Panc1 (cell line): Measurements from ENCODE around the gene ENPP7. TPM values are rescaled to one million over a fixed set of nuclear protein-coding genes. Genes with fewer than 3 reads are reported as not detected.

ENCODE experiments used
- ATAC-seq: fragments of 200-7000 bp; cut with Tn5 transposase; 2 replicates; pipeline ENCODE4 v1.9.1; 2020; ENCODE audit warnings: mild to moderate bottlenecking, moderate library complexity
- BruUV-seq: library from RNA; stranded (reverse); fragments of 400-500 nt; replicated peaks from 2 replicates; lab custom pipeline; 2021; lab: Mats Ljungman, UMichigan
- CTCF ChIA-PET: fragments of 300-600 bp; sonication (Branson Sonifier 250); formaldehyde crosslinking; loops from one replicate; lab custom pipeline; 2022; ENCODE audit warnings: antibody characterized with exemption; lab: Charles Lee
- POLR2A ChIA-PET: fragments of 300-600 bp; sonication (Branson Sonifier 250); formaldehyde crosslinking; loops from one replicate; lab custom pipeline; 2022; ENCODE audit warnings: antibody characterized with exemption; lab: Charles Lee
- DNase-seq: peaks from one replicate; pipeline ENCODE4 v3.0.0-alpha.2; 2010; ENCODE audit warnings: low read depth, low spot score
- H3K27ac ChIP-seq: 2 replicates; pipeline ENCODE4 v1.5.1; 2011; ENCODE audit warnings: mild to moderate bottlenecking, low read length, inconsistent platforms
- H3K27me3 ChIP-seq: fragments of 200-500 bp; sonication (Bioruptor generic); 2 replicates; pipeline ENCODE4 v1.6.0; 2014; ENCODE audit warnings: low read length, inconsistent platforms; ENCODE audit not compliant: control insufficient read depth, insufficient read depth
- H3K36me3 ChIP-seq: fragments of 200-500 bp; sonication (Bioruptor generic); 2 replicates; pipeline ENCODE4 v1.5.1; 2014; ENCODE audit warnings: inconsistent platforms, mild to moderate bottlenecking, low read length, moderate library complexity; ENCODE audit not compliant: control insufficient read depth, insufficient read depth
- H3K4me1 ChIP-seq: 2 replicates; pipeline ENCODE4 v1.5.1; 2011; ENCODE audit warnings: inconsistent platforms, mild to moderate bottlenecking, low read length, moderate library complexity; ENCODE audit not compliant: control insufficient read depth, insufficient read depth
- H3K4me3 ChIP-seq, 2 experiments: 2 replicates each; pipeline ENCODE4 v1.5.1; 2011 to 2012; ENCODE audit warnings: low read depth in 2 of 2, low read length in 2 of 2, mild to moderate bottlenecking in 2 of 2, inconsistent platforms in 1 of 2, moderate library complexity in 1 of 2
- H3K9me3 ChIP-seq: fragments of 200-500 bp; sonication (Bioruptor generic); 2 replicates; pipeline ENCODE4 v1.5.1; 2014; ENCODE audit warnings: low read depth, mild to moderate bottlenecking, inconsistent platforms, low read length, moderate library complexity; ENCODE audit not compliant: control insufficient read depth, insufficient read depth
- POLR2AphosphoS5 ChIP-seq: IDR thresholded peaks from 2 replicates; pipeline ENCODE4 v1.6.1; 2012; ENCODE audit warnings: mild to moderate bottlenecking, low read depth, low read length, moderate library complexity
- SIN3A ChIP-seq: IDR thresholded peaks from 2 replicates; pipeline ENCODE4 v1.6.1; 2012; ENCODE audit warnings: low read depth, mild to moderate bottlenecking, low read length, moderate library complexity, borderline replicate concordance; ENCODE audit not compliant: insufficient read depth
- TCF7L2 ChIP-seq: IDR thresholded peaks from 2 replicates; pipeline ENCODE4 v1.6.1; 2011; ENCODE audit warnings: mild to moderate bottlenecking, low read depth, low read length, inconsistent platforms
- in situ Hi-C: cut with HindIII; loops from 2 replicates; pipeline ENCODE4 v1.10.0; 2016; ENCODE audit warnings: low sequenced_read_pairs, low pct_unique_long_range_greater_than_20kb
- intact Hi-C: fragments of 100-400 bp; cut with micrococcal nuclease; formaldehyde crosslinking; loops from one replicate; pipeline ENCODE4 v1.10.0; 2022; ENCODE audit not compliant: unreplicated experiment
- total RNA-seq: library from RNA; stranded (reverse); gene quantifications from one replicate; pipeline ENCODE4 v1.2.1, GENCODE V29; 2021; ENCODE audit not compliant: unreplicated experiment
- TF ChIP-seq, protein P1 (sequence below): fragments of 450-650 bp; IDR thresholded peaks from 2 replicates; pipeline ENCODE4 v1.5.1; 2017; ENCODE audit warnings: mild to moderate bottlenecking
- TF ChIP-seq, protein P2 (sequence below), 2 experiments: IDR thresholded peaks; 2 replicates each; pipeline ENCODE4 v1.6.1; 2011 to 2012; ENCODE audit warnings: low read depth in 2 of 2, control low read depth in 1 of 2, low read length in 1 of 2, mild to moderate bottlenecking in 1 of 2, moderate library complexity in 1 of 2; ENCODE audit not compliant: insufficient read depth in 1 of 2

ENPP7 gene
- total RNA-seq, 1 experiment from 2014 or later: not detected

DNA sequence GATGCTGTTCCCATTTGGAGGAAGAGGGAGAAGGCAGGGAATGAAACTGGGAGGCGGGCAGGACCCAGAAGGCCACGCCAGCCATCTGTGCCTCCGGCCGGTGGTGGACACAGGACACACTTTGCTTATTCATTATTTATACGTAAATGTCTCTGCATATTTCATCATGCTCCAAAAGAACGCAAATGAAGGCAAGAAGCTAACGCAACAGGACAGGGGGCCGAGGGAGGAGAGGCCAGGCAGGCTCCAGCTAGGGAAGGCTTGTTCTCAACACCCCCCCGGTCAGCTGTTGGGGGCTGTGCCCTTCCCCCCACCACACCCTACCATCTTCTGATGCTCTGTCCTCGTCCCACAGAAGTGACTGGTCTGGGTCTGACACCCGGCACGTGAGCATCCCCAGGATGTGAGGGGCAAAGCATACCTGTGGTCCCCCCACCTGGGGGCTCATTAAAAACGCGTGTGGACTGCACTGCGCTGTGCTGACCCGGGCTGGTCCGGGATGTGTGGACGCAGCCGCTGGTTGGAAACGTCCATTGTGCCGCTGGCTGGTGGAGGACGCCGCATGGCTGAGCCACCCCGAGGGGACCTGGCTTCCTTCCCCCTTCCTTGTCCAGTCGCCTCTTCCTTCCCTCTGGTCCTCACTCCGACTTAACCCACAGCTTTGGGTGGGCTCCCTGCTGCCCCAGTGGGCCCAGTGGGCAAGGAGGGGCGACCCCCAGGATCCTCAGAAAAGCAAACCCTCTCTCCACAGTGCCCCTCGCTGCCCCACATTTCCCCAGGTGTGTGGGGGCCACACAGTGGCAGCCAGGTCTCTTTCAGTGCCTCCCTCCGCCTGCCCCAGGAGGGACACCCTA lies 46.4 kb upstream of the ENPP7 start:
- H3K4me3 ChIP-seq: no peak overlapping the region
- no peaks in the 10 kb centered on the region for H3K4me1 ChIP-seq
- intact Hi-C loops: no loop called here
- no peak overlapping the region for H3K27ac ChIP-seq
- H3K9me3 ChIP-seq: no peaks in the 10 kb centered on the region
- no peak for ATAC-seq
- BruUV-seq: no TSS peak
- in situ Hi-C loops: no loop called here
- no peak for DNase-seq
- ChIA-PET POLR2A (interaction anchor here (0.7 kb wide), 1 partner anchor 14 kb away, joined by 4 read pairs; no protein-coding TSS in a partner anchor), CTCF (no interaction called here)
- no peak for TF ChIP-seq POLR2AphosphoS5
- TF ChIP-seq SIN3A: no peak
- no peak for TF ChIP-seq TCF7L2
- H3K27me3 ChIP-seq: peaks cover under 1% of the 10 kb centered on the region
- H3K36me3 ChIP-seq: no peaks in the 10 kb centered on the region

DNA sequence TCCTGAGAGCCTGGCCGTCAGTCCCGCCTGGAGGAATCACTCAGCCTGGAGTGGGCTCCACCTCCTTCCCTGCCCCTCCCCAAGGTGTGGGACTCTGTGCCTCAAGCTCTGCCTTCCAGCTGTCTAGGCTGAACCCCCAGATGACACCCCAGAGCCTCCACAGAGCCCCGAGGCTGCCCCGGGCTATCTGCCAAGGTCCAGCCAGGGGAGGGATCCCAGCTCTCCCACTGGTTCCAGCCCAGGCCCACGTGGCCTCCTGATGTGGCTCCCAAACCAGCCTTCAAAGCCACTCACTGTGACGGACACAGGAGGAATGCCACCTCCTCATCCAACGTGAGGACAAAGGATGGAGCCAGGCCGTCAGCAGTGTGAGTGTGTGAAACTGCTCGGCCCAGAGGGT lies 45.6 kb upstream of the ENPP7 start:
- Histone ChIP-seq H3K9me3 (no peaks in the 10 kb centered on the region), H3K4me1 (no peaks in the 10 kb centered on the region), H3K27me3 (peaks cover 4% of the 10 kb centered on the region), H3K27ac (no peak overlapping the region), H3K36me3 (no peaks in the 10 kb centered on the region), H3K4me3 (no peak overlapping the region)
- BruUV-seq: no TSS peak
- TF ChIP-seq SIN3A: no peak
- TF ChIP-seq TCF7L2: no peak
- TF ChIP-seq, protein P1, sequence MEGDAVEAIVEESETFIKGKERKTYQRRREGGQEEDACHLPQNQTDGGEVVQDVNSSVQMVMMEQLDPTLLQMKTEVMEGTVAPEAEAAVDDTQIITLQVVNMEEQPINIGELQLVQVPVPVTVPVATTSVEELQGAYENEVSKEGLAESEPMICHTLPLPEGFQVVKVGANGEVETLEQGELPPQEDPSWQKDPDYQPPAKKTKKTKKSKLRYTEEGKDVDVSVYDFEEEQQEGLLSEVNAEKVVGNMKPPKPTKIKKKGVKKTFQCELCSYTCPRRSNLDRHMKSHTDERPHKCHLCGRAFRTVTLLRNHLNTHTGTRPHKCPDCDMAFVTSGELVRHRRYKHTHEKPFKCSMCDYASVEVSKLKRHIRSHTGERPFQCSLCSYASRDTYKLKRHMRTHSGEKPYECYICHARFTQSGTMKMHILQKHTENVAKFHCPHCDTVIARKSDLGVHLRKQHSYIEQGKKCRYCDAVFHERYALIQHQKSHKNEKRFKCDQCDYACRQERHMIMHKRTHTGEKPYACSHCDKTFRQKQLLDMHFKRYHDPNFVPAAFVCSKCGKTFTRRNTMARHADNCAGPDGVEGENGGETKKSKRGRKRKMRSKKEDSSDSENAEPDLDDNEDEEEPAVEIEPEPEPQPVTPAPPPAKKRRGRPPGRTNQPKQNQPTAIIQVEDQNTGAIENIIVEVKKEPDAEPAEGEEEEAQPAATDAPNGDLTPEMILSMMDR: no peak
- TF ChIP-seq, protein P2, sequence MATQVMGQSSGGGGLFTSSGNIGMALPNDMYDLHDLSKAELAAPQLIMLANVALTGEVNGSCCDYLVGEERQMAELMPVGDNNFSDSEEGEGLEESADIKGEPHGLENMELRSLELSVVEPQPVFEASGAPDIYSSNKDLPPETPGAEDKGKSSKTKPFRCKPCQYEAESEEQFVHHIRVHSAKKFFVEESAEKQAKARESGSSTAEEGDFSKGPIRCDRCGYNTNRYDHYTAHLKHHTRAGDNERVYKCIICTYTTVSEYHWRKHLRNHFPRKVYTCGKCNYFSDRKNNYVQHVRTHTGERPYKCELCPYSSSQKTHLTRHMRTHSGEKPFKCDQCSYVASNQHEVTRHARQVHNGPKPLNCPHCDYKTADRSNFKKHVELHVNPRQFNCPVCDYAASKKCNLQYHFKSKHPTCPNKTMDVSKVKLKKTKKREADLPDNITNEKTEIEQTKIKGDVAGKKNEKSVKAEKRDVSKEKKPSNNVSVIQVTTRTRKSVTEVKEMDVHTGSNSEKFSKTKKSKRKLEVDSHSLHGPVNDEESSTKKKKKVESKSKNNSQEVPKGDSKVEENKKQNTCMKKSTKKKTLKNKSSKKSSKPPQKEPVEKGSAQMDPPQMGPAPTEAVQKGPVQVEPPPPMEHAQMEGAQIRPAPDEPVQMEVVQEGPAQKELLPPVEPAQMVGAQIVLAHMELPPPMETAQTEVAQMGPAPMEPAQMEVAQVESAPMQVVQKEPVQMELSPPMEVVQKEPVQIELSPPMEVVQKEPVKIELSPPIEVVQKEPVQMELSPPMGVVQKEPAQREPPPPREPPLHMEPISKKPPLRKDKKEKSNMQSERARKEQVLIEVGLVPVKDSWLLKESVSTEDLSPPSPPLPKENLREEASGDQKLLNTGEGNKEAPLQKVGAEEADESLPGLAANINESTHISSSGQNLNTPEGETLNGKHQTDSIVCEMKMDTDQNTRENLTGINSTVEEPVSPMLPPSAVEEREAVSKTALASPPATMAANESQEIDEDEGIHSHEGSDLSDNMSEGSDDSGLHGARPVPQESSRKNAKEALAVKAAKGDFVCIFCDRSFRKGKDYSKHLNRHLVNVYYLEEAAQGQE (IDR thresholded peaks at IDR 0.05; ENCODE audit: insufficient read depth in 1 of 2, low read depth in 2 of 2, low read length in 1 of 2): no peak
- no peak for TF ChIP-seq POLR2AphosphoS5
- DNase-seq (no peak), ATAC-seq (no peak)
- ChIA-PET CTCF (no interaction called here), POLR2A (interaction anchor here (0.7 kb wide), 1 partner anchor 14 kb away, joined by 4 read pairs; no protein-coding TSS in a partner anchor)
- in situ Hi-C loops (no loop called here), intact Hi-C loops (no loop called here)

DNA sequence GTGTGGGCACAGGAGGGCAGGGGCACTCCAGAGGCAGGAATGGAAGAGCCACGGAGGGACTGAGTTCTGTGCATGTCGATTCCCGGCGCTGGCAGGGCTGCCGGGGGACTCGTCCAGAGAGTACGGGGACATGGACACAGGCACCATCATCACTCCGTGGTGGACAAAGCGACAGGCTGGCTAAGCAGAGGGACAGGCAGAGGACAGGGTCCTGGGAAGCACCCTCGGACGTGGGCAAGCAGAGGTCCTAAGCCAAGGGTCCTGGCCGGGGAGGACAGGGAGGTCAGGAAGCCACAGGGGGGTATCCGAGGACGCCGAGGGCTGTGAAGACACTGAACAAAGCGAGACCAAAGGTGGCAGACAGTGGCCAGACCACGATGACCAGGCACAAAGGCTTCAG lies 44.3 kb upstream of the ENPP7 start:
- BruUV-seq: no TSS peak

More for the DNA sequence above, 44.3 kb upstream of the ENPP7 start:
- intact Hi-C loops (no loop called here), in situ Hi-C loops (no loop called here)
- TF ChIP-seq, protein P2 (IDR thresholded peaks at IDR 0.05; ENCODE audit: insufficient read depth in 1 of 2, low read depth in 2 of 2, low read length in 1 of 2): no peak
- TF ChIP-seq, protein P1: no peak
- H3K27ac ChIP-seq: no peak overlapping the region
- no peaks in the 10 kb centered on the region for H3K36me3 ChIP-seq
- peaks cover 4% of the 10 kb centered on the region for H3K27me3 ChIP-seq
- H3K4me3 ChIP-seq: no peak overlapping the region
- no peaks in the 10 kb centered on the region for H3K9me3 ChIP-seq
- DNase-seq (no peak), ATAC-seq (no peak)
- POLR2A ChIA-PET: no interaction called here
- H3K4me1 ChIP-seq: no peaks in the 10 kb centered on the region
- CTCF ChIA-PET: no interaction called here
